HepG2 (cell line): ENCODE data around the gene SDC1. TPM values are rescaled to one million over a fixed set of nuclear protein-coding genes. Genes with fewer than 3 reads are reported as not detected.

Experiments
- HNF4A ChIP-seq: sonication (generic); formaldehyde crosslinking; IDR thresholded peaks from 2 replicates; pipeline ENCODE4 v1.4.0; 2020; ENCODE audit warnings: missing genetic modification reagents
- IRF2 ChIP-seq: IDR thresholded peaks from 2 replicates; pipeline ENCODE4 v1.6.1; 2018; ENCODE audit warnings: missing genetic modification reagents, missing compliant biosample characterization
- MYPOP ChIP-seq: sonication (generic); formaldehyde crosslinking; IDR thresholded peaks from 2 replicates; pipeline ENCODE4 v1.8.1; 2023; ENCODE audit warnings: mild to moderate bottlenecking, moderate library complexity, missing genetic modification reagents
- NFAT5 ChIP-seq: sonication (generic); formaldehyde crosslinking; IDR thresholded peaks from 2 replicates; pipeline ENCODE4 v1.4.0; 2020; ENCODE audit warnings: missing genetic modification reagents
- NR1H2 ChIP-seq: sonication (generic); formaldehyde crosslinking; IDR thresholded peaks from 2 replicates; pipeline ENCODE4 v1.8.1; 2022; ENCODE audit warnings: low read depth, missing genetic modification reagents, borderline replicate concordance
- NR2F1 ChIP-seq, 2 experiments: fragments of 450-650 bp in 1 of 2; formaldehyde crosslinking in 1 of 2; IDR thresholded peaks; 2 replicates each; pipeline versions ENCODE4 v1.5.0 to v1.6.1; 2016 to 2020; ENCODE audit warnings: mild to moderate bottlenecking in 1 of 2, missing compliant biosample characterization in 1 of 2, missing genetic modification reagents in 1 of 2, moderate library complexity in 1 of 2
- STAG1 ChIP-seq: sonication (generic); formaldehyde crosslinking; IDR thresholded peaks from 2 replicates; pipeline ENCODE4 v1.4.0; 2020; ENCODE audit warnings: missing genetic modification reagents
- ZBTB8A ChIP-seq: sonication (generic); formaldehyde crosslinking; IDR thresholded peaks from 2 replicates; pipeline ENCODE4 v1.4.0; 2020; ENCODE audit warnings: mild to moderate bottlenecking, low read depth, missing genetic modification reagents, borderline replicate concordance
- ZMYM3 ChIP-seq: sonication (generic); formaldehyde crosslinking; IDR thresholded peaks from 2 replicates; pipeline ENCODE4 v1.5.1; 2020; ENCODE audit warnings: mild to moderate bottlenecking, missing genetic modification reagents
- ZMYM4 ChIP-seq: sonication (generic); formaldehyde crosslinking; IDR thresholded peaks from 2 replicates; pipeline ENCODE4 v1.8.1; 2023; ENCODE audit warnings: mild to moderate bottlenecking, missing genetic modification reagents
- ZNF687 ChIP-seq: sonication (generic); formaldehyde crosslinking; IDR thresholded peaks from 2 replicates; pipeline ENCODE4 v1.5.1; 2020; ENCODE audit warnings: mild to moderate bottlenecking, missing genetic modification reagents, moderate library complexity
- ZNF770 ChIP-seq: sonication (generic); formaldehyde crosslinking; IDR thresholded peaks from 2 replicates; pipeline ENCODE4 v1.5.0; 2020; ENCODE audit warnings: mild to moderate bottlenecking, missing genetic modification reagents
- ZSCAN21 ChIP-seq: sonication (generic); formaldehyde crosslinking; IDR thresholded peaks from 2 replicates; pipeline ENCODE4 v1.8.0; 2022; ENCODE audit warnings: mild to moderate bottlenecking, missing genetic modification reagents, moderate library complexity, borderline replicate concordance
- polyA plus RNA-seq, 8 experiments: library from polyadenylated mRNA; depleted of rRNA in 3 of 8; stranded (reverse) in 7 of 8; unstranded in 1 of 8; fragments of >200 nt; fragmentation: Illumina TruSeq in 4 of 8; extraction: Trizol in 4 of 8; gene quantifications; 2 replicates each; pipeline versions ENCODE4 v1.2.1 to v1.2.3, GENCODE V29; 2011 to 2016; ENCODE audit warnings: low read depth in 4 of 8, missing spikeins in 1 of 8, mixed read lengths in 1 of 8; ENCODE audit not compliant: insufficient read depth in 1 of 8
- total RNA-seq, 5 experiments: library from RNA; depleted of rRNA; stranded (reverse); fragments of >200 nt; fragmentation: Illumina TruSeq; extraction: Trizol; gene quantifications; 2 replicates each; pipeline ENCODE4 v1.2.3, GENCODE V29; 2016; ENCODE audit warnings: low read depth in 1 of 5
- TF ChIP-seq, protein P1 (sequence below): sonication (generic); formaldehyde crosslinking; IDR thresholded peaks from 2 replicates; pipeline ENCODE4 v1.4.0; 2020; ENCODE audit warnings: missing genetic modification reagents

SDC1 gene
- total and polyA plus RNA-seq, 2 of the 13 experiments (the other 11 are each of a cell fraction or from before 2014, with no cell fraction given) = 108 to 119 TPM

DNA sequence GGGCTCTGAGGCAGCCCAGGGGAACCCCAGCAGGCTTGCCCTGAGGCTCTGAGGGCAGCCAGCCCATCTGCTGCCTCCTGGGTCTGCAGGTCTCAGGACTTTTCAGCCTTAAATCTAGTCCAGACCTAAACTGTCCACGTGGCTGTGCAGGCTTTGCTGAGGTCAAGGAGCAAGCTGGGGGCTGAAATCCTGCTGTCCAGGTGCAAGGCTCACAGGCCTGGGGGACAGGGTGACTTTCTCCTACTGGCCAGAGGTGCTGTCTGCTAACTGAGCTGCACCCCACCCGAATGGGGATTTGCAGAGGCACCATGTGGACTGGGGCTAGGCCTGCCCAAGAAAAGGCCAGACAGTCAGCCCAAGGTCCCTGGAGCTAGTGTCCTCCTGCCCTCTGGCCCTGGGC lies 32.1 kb downstream of the SDC1 start (continued):
- TF ChIP-seq HNF4A (CRISPR knock-in tag) (peak; percentile 87), NR2F1 (CRISPR knock-in tag; IDR thresholded peaks at IDR 0.05) (0 out of 4 replicates have a peak, but pooled peaks of 1 of the 2 experiments have one; percentile 26), ZMYM4 (CRISPR knock-in tag) (peak; percentile 58; the same call in 1 of the 2 replicates), STAG1 (CRISPR knock-in tag) (peak; percentile 17; the same call in 1 of the 2 replicates), IRF2 (0 out of 2 replicates have a peak, but pooled peaks have one; percentile 15), ZMYM3 (CRISPR knock-in tag) (peak; percentile 71), ZNF687 (CRISPR knock-in tag) (peak; percentile 92), ZBTB8A (CRISPR knock-in tag) (no peak), ZSCAN21 (CRISPR knock-in tag) (peak; percentile 57; the same call in 1 of the 2 replicates), ZNF770 (CRISPR knock-in tag) (peak; percentile 36; the same call in 1 of the 2 replicates), NFAT5 (0 out of 2 replicates have a peak, but pooled peaks have one; percentile 16), MYPOP (CRISPR knock-in tag) (0 out of 2 replicates have a peak, but pooled peaks have one; percentile 35), NR1H2 (CRISPR knock-in tag) (peak; percentile 67; the same call in 1 of the 2 replicates)
- TF ChIP-seq, protein P1, sequence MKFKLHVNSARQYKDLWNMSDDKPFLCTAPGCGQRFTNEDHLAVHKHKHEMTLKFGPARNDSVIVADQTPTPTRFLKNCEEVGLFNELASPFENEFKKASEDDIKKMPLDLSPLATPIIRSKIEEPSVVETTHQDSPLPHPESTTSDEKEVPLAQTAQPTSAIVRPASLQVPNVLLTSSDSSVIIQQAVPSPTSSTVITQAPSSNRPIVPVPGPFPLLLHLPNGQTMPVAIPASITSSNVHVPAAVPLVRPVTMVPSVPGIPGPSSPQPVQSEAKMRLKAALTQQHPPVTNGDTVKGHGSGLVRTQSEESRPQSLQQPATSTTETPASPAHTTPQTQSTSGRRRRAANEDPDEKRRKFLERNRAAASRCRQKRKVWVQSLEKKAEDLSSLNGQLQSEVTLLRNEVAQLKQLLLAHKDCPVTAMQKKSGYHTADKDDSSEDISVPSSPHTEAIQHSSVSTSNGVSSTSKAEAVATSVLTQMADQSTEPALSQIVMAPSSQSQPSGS (CRISPR knock-in tag) = 0 out of 2 replicates have a peak, but pooled peaks have one; percentile 42
